VCaP (cell line): ENCODE data around the gene IL31RA.

Experiments
- H3K27ac ChIP-seq: fragments of 450-650 bp; 2 replicates; pipeline ENCODE4 v1.5.1; 2017
- TF ChIP-seq, protein P1 (sequence below): fragments of 450-650 bp; conservative IDR thresholded peaks from 2 replicates; pipeline ENCODE4 v1.5.1; 2017; ENCODE audit warnings: mild to moderate bottlenecking, moderate library complexity

IL31RA gene

DNA sequence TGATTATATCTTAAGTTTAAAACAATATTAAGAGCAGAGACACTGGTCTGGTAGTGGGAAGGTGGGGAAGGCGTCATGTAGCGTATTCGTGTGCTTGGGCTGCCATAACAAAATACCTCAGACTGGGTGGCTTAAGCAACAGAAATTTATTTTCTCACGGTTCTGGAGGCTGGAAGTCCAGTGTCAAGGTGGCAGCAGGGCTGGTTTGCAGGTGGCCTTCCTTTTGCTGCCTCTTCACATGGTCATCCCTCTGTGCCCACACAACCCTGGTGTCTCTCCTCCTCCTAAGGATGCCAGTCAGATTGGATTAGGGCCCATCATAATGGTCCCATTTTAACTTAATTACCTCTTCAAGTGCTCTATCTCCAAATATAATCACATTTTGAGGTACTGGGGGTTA is 9.6 kb downstream of the IL31RA start:
- H3K27ac ChIP-seq, result no peak overlapping the region
- TF ChIP-seq, protein P1, sequence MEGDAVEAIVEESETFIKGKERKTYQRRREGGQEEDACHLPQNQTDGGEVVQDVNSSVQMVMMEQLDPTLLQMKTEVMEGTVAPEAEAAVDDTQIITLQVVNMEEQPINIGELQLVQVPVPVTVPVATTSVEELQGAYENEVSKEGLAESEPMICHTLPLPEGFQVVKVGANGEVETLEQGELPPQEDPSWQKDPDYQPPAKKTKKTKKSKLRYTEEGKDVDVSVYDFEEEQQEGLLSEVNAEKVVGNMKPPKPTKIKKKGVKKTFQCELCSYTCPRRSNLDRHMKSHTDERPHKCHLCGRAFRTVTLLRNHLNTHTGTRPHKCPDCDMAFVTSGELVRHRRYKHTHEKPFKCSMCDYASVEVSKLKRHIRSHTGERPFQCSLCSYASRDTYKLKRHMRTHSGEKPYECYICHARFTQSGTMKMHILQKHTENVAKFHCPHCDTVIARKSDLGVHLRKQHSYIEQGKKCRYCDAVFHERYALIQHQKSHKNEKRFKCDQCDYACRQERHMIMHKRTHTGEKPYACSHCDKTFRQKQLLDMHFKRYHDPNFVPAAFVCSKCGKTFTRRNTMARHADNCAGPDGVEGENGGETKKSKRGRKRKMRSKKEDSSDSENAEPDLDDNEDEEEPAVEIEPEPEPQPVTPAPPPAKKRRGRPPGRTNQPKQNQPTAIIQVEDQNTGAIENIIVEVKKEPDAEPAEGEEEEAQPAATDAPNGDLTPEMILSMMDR, result no peak

DNA sequence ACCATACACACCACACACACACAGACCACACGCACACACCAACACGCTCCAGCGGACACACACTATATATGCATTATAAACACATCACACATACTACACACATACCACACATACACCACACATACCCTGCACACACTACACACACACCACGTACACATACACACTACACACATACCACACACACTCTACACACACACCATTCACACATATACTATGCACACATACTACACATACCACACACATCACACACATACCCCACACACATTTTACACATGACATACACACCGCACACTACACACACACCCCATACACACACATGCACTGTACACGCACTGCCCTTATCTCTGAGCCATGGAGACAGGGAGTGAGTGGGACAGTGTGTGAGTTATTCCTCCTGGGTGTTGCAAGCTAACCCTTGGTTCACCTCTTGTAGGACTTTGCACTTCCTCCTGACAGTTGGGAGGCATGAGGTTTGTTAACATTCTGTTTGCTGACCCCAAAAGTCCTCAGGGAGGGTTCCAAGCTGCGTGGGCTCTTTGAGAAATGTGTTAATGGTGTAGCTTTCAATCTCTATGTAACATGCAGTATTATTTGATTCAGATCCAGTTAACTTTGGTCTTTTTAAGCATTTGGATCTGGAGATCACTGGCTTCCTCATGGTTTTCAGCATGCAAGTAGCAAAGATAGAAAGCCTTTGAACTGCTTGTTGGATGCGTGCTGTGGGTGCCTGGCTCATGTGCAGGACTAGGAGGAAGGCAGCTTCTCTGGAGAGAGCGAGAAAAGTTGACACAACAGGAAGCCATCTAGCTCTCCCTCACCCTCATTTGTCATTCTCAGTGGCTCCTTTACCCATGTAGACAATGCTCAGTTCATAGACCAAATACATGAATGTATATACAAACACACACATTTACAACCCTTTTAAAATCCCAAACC is 13.7 kb downstream of the IL31RA start:
- H3K27ac ChIP-seq, result no peak overlapping the region
- TF ChIP-seq, protein P1, result no peak

DNA sequence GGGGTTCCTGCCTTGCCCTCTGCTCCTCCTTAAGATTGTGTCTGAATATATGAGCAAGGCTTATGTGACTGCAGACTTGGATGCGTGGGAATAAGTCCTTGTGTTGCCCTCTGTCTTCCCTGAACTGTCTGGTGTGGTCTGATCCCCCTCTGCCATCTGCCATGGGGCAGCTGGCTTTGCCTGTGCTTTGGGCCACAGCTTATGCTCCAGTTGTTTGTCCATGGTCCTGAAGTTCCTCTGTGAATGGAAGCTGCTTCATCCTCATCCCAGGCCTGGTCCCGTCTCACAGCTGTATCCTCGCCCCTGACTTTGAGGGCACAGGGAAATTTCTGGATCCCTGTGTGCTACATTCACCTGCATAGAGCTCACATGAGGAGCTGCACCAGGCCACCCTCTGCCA is 14.7 kb downstream of the IL31RA start:
- TF ChIP-seq, protein P1, result no peak
- no peak overlapping the region for H3K27ac ChIP-seq

DNA sequence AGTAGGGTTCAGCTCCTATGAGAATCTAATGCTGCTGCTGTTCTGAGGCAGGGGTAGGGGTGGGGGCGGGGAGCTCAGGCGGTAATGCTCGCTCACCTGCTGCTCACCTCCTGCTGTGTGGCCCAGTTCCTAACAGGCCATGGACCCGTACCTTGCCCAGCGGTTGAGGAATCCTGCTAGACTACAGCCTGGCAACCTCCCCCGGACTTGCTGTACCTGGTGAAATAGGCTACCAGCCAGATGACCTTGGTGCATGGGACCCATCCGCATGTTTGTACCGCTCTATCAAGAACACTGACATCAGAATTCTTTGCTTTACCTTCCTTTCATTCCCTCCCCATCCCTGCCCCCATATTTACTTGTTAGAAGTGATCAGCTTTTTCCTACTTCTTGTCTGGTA is 15.3 kb downstream of the IL31RA start:
- TF ChIP-seq, protein P1, result no peak
- H3K27ac ChIP-seq, result no peak overlapping the region

DNA sequence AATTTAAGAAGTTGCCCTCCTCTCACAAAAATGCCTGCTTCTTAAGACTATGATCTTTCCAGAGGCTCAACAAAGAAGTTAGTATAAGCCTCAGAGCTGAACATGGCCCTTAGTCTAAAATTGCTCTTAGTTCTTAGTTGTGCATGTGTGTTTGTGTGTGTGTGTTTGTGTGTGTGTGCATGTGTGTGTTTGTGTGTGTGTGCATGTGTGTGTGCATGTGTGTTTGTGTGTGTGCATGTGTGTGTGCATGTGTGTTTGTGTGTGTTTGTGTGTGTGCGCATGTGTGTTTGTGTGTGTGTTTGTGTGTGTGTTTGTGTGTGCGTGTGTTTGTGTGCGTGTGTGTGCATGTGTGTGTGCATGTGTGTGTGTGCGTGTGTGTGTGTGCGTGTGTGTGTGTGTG is 15.8 kb downstream of the IL31RA start:
- no peak overlapping the region for H3K27ac ChIP-seq
- TF ChIP-seq, protein P1, result no peak

DNA sequence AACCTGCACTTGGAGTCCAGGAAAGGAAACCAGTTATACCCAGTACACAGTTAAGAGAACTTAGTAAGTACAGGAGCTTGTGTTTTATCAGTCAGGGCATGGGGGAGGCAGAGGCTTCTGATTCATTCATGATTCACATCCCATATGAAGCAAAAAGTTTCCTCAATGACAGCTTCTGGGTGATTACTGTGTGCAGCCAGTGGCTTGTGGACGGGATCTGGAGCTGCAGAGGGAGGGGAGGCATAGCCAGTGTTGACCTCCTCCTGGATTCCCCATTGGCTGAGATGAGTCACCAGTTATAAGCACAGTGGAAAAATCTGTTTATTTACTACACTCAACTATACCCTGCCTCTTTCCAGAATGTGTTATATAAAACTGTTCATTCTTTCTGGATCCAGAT is 17.7 kb downstream of the IL31RA start:
- no peak overlapping the region for H3K27ac ChIP-seq
- TF ChIP-seq, protein P1, result no peak

DNA sequence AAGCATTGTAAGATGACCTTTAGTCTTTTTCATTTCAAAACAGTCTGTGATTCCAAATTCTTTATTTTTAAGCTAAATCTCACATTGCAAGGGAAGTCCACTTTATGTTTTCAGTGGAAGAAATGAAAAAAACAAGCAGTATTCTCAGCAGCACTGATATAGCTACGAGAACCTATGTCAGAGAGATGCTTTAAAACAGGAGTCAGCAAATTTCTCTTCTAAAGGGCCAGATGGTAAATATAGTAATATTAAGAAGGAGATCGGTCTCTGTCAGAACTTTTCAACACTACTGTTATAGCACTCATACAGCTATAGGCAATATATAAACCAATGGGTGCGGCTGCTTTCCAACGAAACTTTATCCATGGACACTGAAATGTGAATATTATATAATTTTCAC is 18.7 kb downstream of the IL31RA start:
- TF ChIP-seq, protein P1, result no peak
- no peak overlapping the region for H3K27ac ChIP-seq
